Vagina (tissue), 2 donors: ENCODE measurements around the gene MPPED1. TPM values are rescaled to one million over a fixed set of nuclear protein-coding genes. Genes with fewer than 3 reads are reported as not detected.

ENCODE experiments used
- DNase-seq, 2 donors: peaks; one replicate each; pipeline ENCODE4 v3.0.0-alpha.2; 2017; ENCODE audit errors: extremely low spot score in 2 of 2
- H3K27ac ChIP-seq: fragments of 200-600 bp; sonication (generic); one replicate; pipeline ENCODE4 v1.5.1; 2019
- H3K27me3 ChIP-seq: fragments of 200-600 bp; sonication (generic); one replicate; pipeline ENCODE4 v1.5.1; 2019
- H3K36me3 ChIP-seq, 2 donors: fragments of 200-600 bp; sonication (generic); one replicate each; pipeline ENCODE4 v1.5.1; 2017 to 2019
- H3K4me1 ChIP-seq: fragments of 200-600 bp; sonication (generic); one replicate; pipeline ENCODE4 v1.5.1; 2019
- H3K4me3 ChIP-seq, 2 donors: fragments of 200-600 bp; sonication (generic); 1 replicate in 1 of 2; 2 replicates in 1 of 2; pipeline ENCODE4 v1.5.1; 2016 to 2019
- H3K9me3 ChIP-seq: fragments of 200-600 bp; sonication (generic); one replicate; pipeline ENCODE4 v1.5.1; 2019
- POLR2A ChIP-seq, 2 donors: fragments of 450-650 bp; IDR thresholded peaks; one replicate each; pipeline ENCODE4 v1.6.1; 2017; ENCODE audit warnings: antibody characterized with exemption in 2 of 2, mild to moderate bottlenecking in 2 of 2, moderate library complexity in 2 of 2
- POLR2AphosphoS5 ChIP-seq, 2 donors: sonication (generic); formaldehyde crosslinking; IDR thresholded peaks; one replicate each; pipeline ENCODE4 v1.9.0; 2017; ENCODE audit warnings: antibody characterized with exemption in 2 of 2, mild to moderate bottlenecking in 2 of 2, low read depth in 1 of 2; ENCODE audit not compliant: insufficient read depth in 1 of 2
- intact Hi-C: fragments of 100-400 bp; cut with DNase I; formaldehyde crosslinking; loops from one replicate; pipeline ENCODE4 v1.15.1; 2023
- total RNA-seq: library from RNA; depleted of rRNA; stranded (reverse); fragments of >200 nt; gene quantifications from one replicate; pipeline ENCODE4 v1.2.3, GENCODE V29; 2016
- TF ChIP-seq, protein P1 (sequence below), 3 experiments: fragments of 450-650 bp in 2 of 3; fragments of 200-600 bp in 1 of 3; sonication (generic) in 1 of 3; IDR thresholded peaks; one replicate each; pipeline ENCODE4 v1.5.1; 2017 to 2019; ENCODE audit warnings: antibody characterized with exemption in 3 of 3, mild to moderate bottlenecking in 2 of 3, moderate library complexity in 2 of 3

Gene MPPED1
- total RNA-seq, 1 donor from 2014 or later, result 0.49 TPM

- TF ChIP-seq, protein P1, sequence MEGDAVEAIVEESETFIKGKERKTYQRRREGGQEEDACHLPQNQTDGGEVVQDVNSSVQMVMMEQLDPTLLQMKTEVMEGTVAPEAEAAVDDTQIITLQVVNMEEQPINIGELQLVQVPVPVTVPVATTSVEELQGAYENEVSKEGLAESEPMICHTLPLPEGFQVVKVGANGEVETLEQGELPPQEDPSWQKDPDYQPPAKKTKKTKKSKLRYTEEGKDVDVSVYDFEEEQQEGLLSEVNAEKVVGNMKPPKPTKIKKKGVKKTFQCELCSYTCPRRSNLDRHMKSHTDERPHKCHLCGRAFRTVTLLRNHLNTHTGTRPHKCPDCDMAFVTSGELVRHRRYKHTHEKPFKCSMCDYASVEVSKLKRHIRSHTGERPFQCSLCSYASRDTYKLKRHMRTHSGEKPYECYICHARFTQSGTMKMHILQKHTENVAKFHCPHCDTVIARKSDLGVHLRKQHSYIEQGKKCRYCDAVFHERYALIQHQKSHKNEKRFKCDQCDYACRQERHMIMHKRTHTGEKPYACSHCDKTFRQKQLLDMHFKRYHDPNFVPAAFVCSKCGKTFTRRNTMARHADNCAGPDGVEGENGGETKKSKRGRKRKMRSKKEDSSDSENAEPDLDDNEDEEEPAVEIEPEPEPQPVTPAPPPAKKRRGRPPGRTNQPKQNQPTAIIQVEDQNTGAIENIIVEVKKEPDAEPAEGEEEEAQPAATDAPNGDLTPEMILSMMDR (IDR thresholded peaks at IDR 0.05), result no peak
- no peak for TF ChIP-seq POLR2AphosphoS5 (IDR thresholded peaks at IDR 0.05; ENCODE audit: insufficient read depth in 1 of 2, low read depth in 1 of 2)
- no peak for TF ChIP-seq POLR2A (IDR thresholded peaks at IDR 0.05)
- intact Hi-C loops, result no loop called here
- Histone ChIP-seq H3K9me3 (no peaks in the 10 kb centered on the region), H3K27me3 (no peaks in the 10 kb centered on the region), H3K36me3 (no peaks in the 10 kb centered on the region), H3K4me1 (no peaks in the 10 kb centered on the region), H3K27ac (no peak overlapping the region), H3K4me3 (no peak overlapping the region)
- DNase-seq, result no peak
These were observed 1.3 kb downstream of the MPPED1 start for GRCh38 chr22:43412808-43413795.

DNA sequence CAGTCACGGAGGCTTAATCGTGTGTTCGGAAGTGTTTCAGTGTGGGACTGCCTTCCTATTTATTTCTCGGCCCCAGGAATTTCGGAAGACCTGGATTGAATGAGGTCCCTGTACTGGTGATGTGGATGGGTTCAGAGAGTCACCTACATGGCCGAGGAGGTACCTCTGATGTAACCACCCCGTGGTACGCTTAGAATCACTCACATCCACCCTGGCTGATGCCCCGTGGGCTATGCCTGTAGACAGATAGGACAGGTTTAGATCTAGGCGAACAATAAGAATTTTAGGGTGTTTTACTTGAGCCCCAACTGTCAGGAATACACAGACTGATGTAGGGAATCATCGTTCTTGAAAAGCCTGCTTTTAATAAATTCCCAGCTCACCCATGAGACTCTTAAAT, 2.0 kb downstream of the MPPED1 start:
- Histone ChIP-seq H3K4me1 (no peaks in the 10 kb centered on the region), H3K36me3 (no peaks in the 10 kb centered on the region), H3K9me3 (no peaks in the 10 kb centered on the region), H3K27ac (no peak overlapping the region), H3K4me3 (no peak overlapping the region), H3K27me3 (no peaks in the 10 kb centered on the region)
- TF ChIP-seq POLR2A (IDR thresholded peaks at IDR 0.05), result no peak
- no peak for TF ChIP-seq POLR2AphosphoS5 (IDR thresholded peaks at IDR 0.05; ENCODE audit: insufficient read depth in 1 of 2, low read depth in 1 of 2)
- TF ChIP-seq, protein P1 (IDR thresholded peaks at IDR 0.05), result no peak
- intact Hi-C loops, result no loop called here
- no peak for DNase-seq

- Histone ChIP-seq H3K9me3 (no peaks in the 10 kb centered on the region), H3K4me1 (no peaks in the 10 kb centered on the region), H3K27ac (no peak overlapping the region), H3K27me3 (no peaks in the 10 kb centered on the region), H3K4me3 (no peak overlapping the region), H3K36me3 (no peaks in the 10 kb centered on the region)
- TF ChIP-seq, protein P1 (IDR thresholded peaks at IDR 0.05), result no peak
- TF ChIP-seq POLR2A (IDR thresholded peaks at IDR 0.05) (no peak), POLR2AphosphoS5 (IDR thresholded peaks at IDR 0.05; ENCODE audit: insufficient read depth in 1 of 2, low read depth in 1 of 2) (no peak)
- DNase-seq, result no peak
- intact Hi-C loops, result no loop called here
These were observed 3.9 kb downstream of the MPPED1 start for GRCh38 chr22:43415681-43416080.

GRCh38 chr22:43417555-43417954, 5.7 kb downstream of the MPPED1 start:
- no peaks in the 10 kb centered on the region for H3K4me1 ChIP-seq
- TF ChIP-seq, protein P1 (IDR thresholded peaks at IDR 0.05), result no peak
- H3K9me3 ChIP-seq, result no peaks in the 10 kb centered on the region
- no peak overlapping the region for H3K4me3 ChIP-seq
- H3K36me3 ChIP-seq, result no peaks in the 10 kb centered on the region
- no peak overlapping the region for H3K27ac ChIP-seq
- H3K27me3 ChIP-seq, result no peaks in the 10 kb centered on the region
- intact Hi-C loops, result no loop called here
- DNase-seq, result no peak
